Measurements from ENCODE around the gene ERBB2.
"Not testable (repeated sequence)": the region's sequence is repeated elsewhere in the genome, so short reads cannot be mapped to it uniquely, and the experiment has no call there.

ERBB2 gene

GRCh38 chr17:39750131-39751015 is 50.5 kb downstream of the ERBB2 start:
- DNase-seq: no peak

GRCh38 chr17:39751016-39751543 is 51.2 kb downstream of the ERBB2 start:
- no peak for DNase-seq

- peak; percentile 39 for DNase-seq
These were observed 51.8 kb downstream of the ERBB2 start for GRCh38 chr17:39751637-39752036.

GRCh38 chr17:39752241-39752881 is 52.5 kb downstream of the ERBB2 start:
- DNase-seq: no peak

- no peak for DNase-seq
These were observed 53.8 kb downstream of the ERBB2 start for GRCh38 chr17:39753514-39754160.

- DNase-seq: peak; percentile 96
These were observed 54.5 kb downstream of the ERBB2 start for GRCh38 chr17:39754161-39754957.

- no peak for DNase-seq
These were observed 55.2 kb downstream of the ERBB2 start for GRCh38 chr17:39754958-39755553.

GRCh38 chr17:39755554-39756379 is 55.9 kb downstream of the ERBB2 start:
- peak; percentile 67 for DNase-seq

- no peak for DNase-seq
These were observed 56.7 kb downstream of the ERBB2 start for GRCh38 chr17:39756380-39757079.

- DNase-seq: no peak
These were observed 57.4 kb downstream of the ERBB2 start for GRCh38 chr17:39757176-39757662.

GRCh38 chr17:39757931-39758873 is 58.3 kb downstream of the ERBB2 start:
- peak; percentile 73 for DNase-seq

- no peak for DNase-seq
These were observed 59.3 kb downstream of the ERBB2 start for GRCh38 chr17:39759204-39759603.

GRCh38 chr17:39761861-39762496 is 62.1 kb downstream of the ERBB2 start:
- DNase-seq: no peak

- no peak for DNase-seq
These were observed 63.4 kb downstream of the ERBB2 start for GRCh38 chr17:39763051-39763820.

- DNase-seq: not testable (repeated sequence)
These were observed 64.3 kb downstream of the ERBB2 start for GRCh38 chr17:39764171-39764570.

GRCh38 chr17:39765175-39765574 is 65.3 kb downstream of the ERBB2 start:
- DNase-seq: no peak

GRCh38 chr17:39765766-39766165 is 65.9 kb downstream of the ERBB2 start:
- no peak for DNase-seq

GRCh38 chr17:39767147-39767546 is 67.3 kb downstream of the ERBB2 start:
- no peak for DNase-seq

Data from activated CD4-positive, alpha-beta T cell treated with anti-CD3 and anti-CD28 coated beads for 48 hours (primary cell).